Omental fat pad (tissue), 4 donors: ENCODE measurements around the gene MFSD6L. TPM values are rescaled to one million over a fixed set of nuclear protein-coding genes. Genes with fewer than 3 reads are reported as not detected.

Experiments
- ATAC-seq: fragments of 150-250 bp; one replicate; pipeline ENCODE4 v1.9.1; 2016; ENCODE audit warnings: mild to moderate bottlenecking, moderate library complexity; ENCODE audit not compliant: low FRiP score
- DNase-seq: peaks from one replicate; pipeline ENCODE4 v3.0.0-alpha.2; 2019; ENCODE audit warnings: low spot score
- CTCF ChIP-seq, 3 donors: fragments of 450-650 bp; IDR thresholded peaks; one replicate each; pipeline ENCODE4 v1.5.1; 2016 to 2017; ENCODE audit warnings: antibody characterized with exemption in 3 of 3, mild to moderate bottlenecking in 3 of 3, moderate library complexity in 2 of 3
- total RNA-seq, 4 donors: library from RNA; depleted of rRNA; stranded (reverse); fragments of >200 nt; gene quantifications; one replicate each; pipeline ENCODE4 v1.1.0, GENCODE V29; 2016

Gene MFSD6L
- total RNA-seq, 4 donors from 2014 or later = 0.24 to 0.25 TPM; not detected in 2

GRCh38 chr17:8776881-8777280 lies 22.3 kb downstream of the MFSD6L start:
- DNase-seq = no peak
- no peak for TF ChIP-seq CTCF (IDR thresholded peaks at IDR 0.05)
- no peak for ATAC-seq

GRCh38 chr17:8776248-8776647 lies 22.9 kb downstream of the MFSD6L start:
- TF ChIP-seq CTCF (IDR thresholded peaks at IDR 0.05) = no peak
- no peak for ATAC-seq
- no peak for DNase-seq

- no peak for ATAC-seq
- DNase-seq = no peak
- no peak for TF ChIP-seq CTCF (IDR thresholded peaks at IDR 0.05)
Observed at GRCh38 chr17:8766731-8767130, 32.4 kb downstream of the MFSD6L start.

GRCh38 chr17:8762012-8762411 lies 37.2 kb downstream of the MFSD6L start:
- no peak for TF ChIP-seq CTCF (IDR thresholded peaks at IDR 0.05)
- DNase-seq (no peak), ATAC-seq (no peak)

DNA sequence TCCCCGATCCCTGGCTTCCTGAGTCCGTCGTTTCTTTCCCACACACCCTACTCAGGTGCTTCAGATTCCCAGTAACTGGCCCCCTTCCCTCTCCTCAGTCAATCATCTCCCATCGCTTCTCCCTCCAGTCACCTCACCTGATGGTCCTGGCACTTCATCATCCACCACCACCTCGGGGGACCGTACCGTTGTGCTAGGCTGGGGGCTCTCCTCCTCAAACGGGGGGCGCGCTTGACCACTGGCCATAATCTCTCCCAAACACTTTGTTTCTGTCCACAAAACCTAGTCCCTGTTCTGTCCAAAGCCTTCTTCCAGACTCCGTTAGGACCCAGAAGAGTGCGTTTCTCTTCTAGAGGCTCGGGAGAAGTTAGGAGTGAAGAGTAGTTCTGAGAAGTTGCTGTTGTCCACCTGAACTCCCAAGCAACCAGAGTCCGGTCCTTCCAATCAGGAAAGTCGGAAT lies 41.0 kb downstream of the MFSD6L start, which contains the start of gene SPDYE4:
SPDYE4 (minus strand) TSS at position 410 of the 460 bp plus-strand sequence; CDS start at position 246, 164 bp downstream.
- DNase-seq (no peak), ATAC-seq (no peak)
- TF ChIP-seq CTCF (IDR thresholded peaks at IDR 0.05) = no peak

DNA sequence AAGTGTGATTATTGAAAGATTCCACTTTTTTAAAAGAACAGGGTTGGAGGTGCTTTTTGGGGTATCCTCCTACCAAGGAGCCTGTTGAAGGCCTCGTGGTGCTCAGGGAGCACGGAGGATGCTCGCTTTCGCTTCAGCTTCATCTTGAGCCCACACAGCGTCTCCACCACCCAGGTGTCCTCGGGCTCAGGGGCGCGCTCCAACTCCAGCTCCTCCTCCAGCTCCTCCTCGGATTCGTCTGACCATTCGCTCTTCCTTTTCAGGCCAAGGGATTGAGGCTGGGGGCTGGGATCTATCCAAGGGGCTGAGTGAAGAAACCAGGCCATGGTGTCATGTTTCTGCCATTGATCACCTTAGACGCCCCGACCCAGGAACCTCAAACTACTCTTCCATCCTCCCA lies 42.0 kb downstream of the MFSD6L start:
- no peak for DNase-seq
- TF ChIP-seq CTCF (IDR thresholded peaks at IDR 0.05) = no peak
- ATAC-seq = no peak

GRCh38 chr17:8755590-8756255 lies 43.4 kb downstream of the MFSD6L start:
- ATAC-seq (no peak), DNase-seq (no peak)

More at GRCh38 chr17:8755590-8756255, 43.4 kb downstream of the MFSD6L start:
- no peak for TF ChIP-seq CTCF (IDR thresholded peaks at IDR 0.05)
